Measurements from ENCODE around the gene PRSS12.

PRSS12 gene

GRCh38 chr4:118285931-118286330 lies 66.9 kb downstream of the PRSS12 start:
- H3K27me3 ChIP-seq (ENCODE audit: control insufficient read depth in 1 of 2, insufficient read depth in 2 of 2, low read length in 2 of 2), result no peaks in the 10 kb centered on the region
- no peak overlapping the region for H3K9ac ChIP-seq (ENCODE audit: low read length)
- H3K4me3 ChIP-seq (ENCODE audit: low read depth in 1 of 2, low read length in 2 of 2), result no peak overlapping the region
- H3K36me3 ChIP-seq (ENCODE audit: insufficient read depth, low read length), result peaks cover 6% of the 10 kb centered on the region
- no peaks in the 10 kb centered on the region for H3K9me3 ChIP-seq (ENCODE audit: low read length)
- H3K27ac ChIP-seq (ENCODE audit: low read depth, low read length), result no peak overlapping the region
- H3K4me1 ChIP-seq (ENCODE audit: insufficient read depth, low read length), result peaks cover 2% of the 10 kb centered on the region

GRCh38 chr4:118284169-118284568 lies 68.6 kb downstream of the PRSS12 start:
- no peaks in the 10 kb centered on the region for H3K9me3 ChIP-seq (ENCODE audit: low read length)
- peaks cover 6% of the 10 kb centered on the region for H3K36me3 ChIP-seq (ENCODE audit: insufficient read depth, low read length)
- no peak overlapping the region for H3K9ac ChIP-seq (ENCODE audit: low read length)
- H3K27ac ChIP-seq (ENCODE audit: low read depth, low read length), result no peak overlapping the region
- H3K4me3 ChIP-seq (ENCODE audit: low read depth in 1 of 2, low read length in 2 of 2), result no peak overlapping the region
- peaks cover 17% of the 10 kb centered on the region for H3K4me1 ChIP-seq (ENCODE audit: insufficient read depth, low read length)
- no peaks in the 10 kb centered on the region for H3K27me3 ChIP-seq (ENCODE audit: control insufficient read depth in 1 of 2, insufficient read depth in 2 of 2, low read length in 2 of 2)

- H3K9me3 ChIP-seq (ENCODE audit: low read length), result no peaks in the 10 kb centered on the region
- H3K9ac ChIP-seq (ENCODE audit: low read length), result no peak overlapping the region
- no peak overlapping the region for H3K4me3 ChIP-seq (ENCODE audit: low read depth in 1 of 2, low read length in 2 of 2)
- H3K4me1 ChIP-seq (ENCODE audit: insufficient read depth, low read length), result peaks cover 17% of the 10 kb centered on the region
- H3K27ac ChIP-seq (ENCODE audit: low read depth, low read length), result no peak overlapping the region
- H3K27me3 ChIP-seq (ENCODE audit: control insufficient read depth in 1 of 2, insufficient read depth in 2 of 2, low read length in 2 of 2), result no peaks in the 10 kb centered on the region
- peaks cover 6% of the 10 kb centered on the region for H3K36me3 ChIP-seq (ENCODE audit: insufficient read depth, low read length)
These were observed 70.1 kb downstream of the PRSS12 start for GRCh38 chr4:118282692-118283091.

- peaks cover 6% of the 10 kb centered on the region for H3K36me3 ChIP-seq (ENCODE audit: insufficient read depth, low read length)
- no peak overlapping the region for H3K27ac ChIP-seq (ENCODE audit: low read depth, low read length)
- no peak overlapping the region for H3K4me3 ChIP-seq (ENCODE audit: low read depth in 1 of 2, low read length in 2 of 2)
- H3K27me3 ChIP-seq (ENCODE audit: control insufficient read depth in 1 of 2, insufficient read depth in 2 of 2, low read length in 2 of 2), result no peaks in the 10 kb centered on the region
- H3K9ac ChIP-seq (ENCODE audit: low read length), result no peak overlapping the region
- peaks cover 17% of the 10 kb centered on the region for H3K4me1 ChIP-seq (ENCODE audit: insufficient read depth, low read length)
- no peaks in the 10 kb centered on the region for H3K9me3 ChIP-seq (ENCODE audit: low read length)
These were observed 71.0 kb downstream of the PRSS12 start for GRCh38 chr4:118281611-118282442.

GRCh38 chr4:118280501-118281218 lies 72.1 kb downstream of the PRSS12 start:
- H3K4me1 ChIP-seq (ENCODE audit: insufficient read depth, low read length), result peaks cover 17% of the 10 kb centered on the region
- no peak overlapping the region for H3K9ac ChIP-seq (ENCODE audit: low read length)
- no peak overlapping the region for H3K27ac ChIP-seq (ENCODE audit: low read depth, low read length)
- no peaks in the 10 kb centered on the region for H3K9me3 ChIP-seq (ENCODE audit: low read length)
- H3K27me3 ChIP-seq (ENCODE audit: control insufficient read depth in 1 of 2, insufficient read depth in 2 of 2, low read length in 2 of 2), result no peaks in the 10 kb centered on the region
- no peak overlapping the region for H3K4me3 ChIP-seq (ENCODE audit: low read depth in 1 of 2, low read length in 2 of 2)
- peaks cover 6% of the 10 kb centered on the region for H3K36me3 ChIP-seq (ENCODE audit: insufficient read depth, low read length)

GRCh38 chr4:118279920-118280432 lies 72.8 kb downstream of the PRSS12 start:
- H3K36me3 ChIP-seq (ENCODE audit: insufficient read depth, low read length), result peaks cover 6% of the 10 kb centered on the region
- H3K4me1 ChIP-seq (ENCODE audit: insufficient read depth, low read length), result peaks cover 17% of the 10 kb centered on the region
- H3K9me3 ChIP-seq (ENCODE audit: low read length), result no peaks in the 10 kb centered on the region
- H3K4me3 ChIP-seq (ENCODE audit: low read depth in 1 of 2, low read length in 2 of 2), result no peak overlapping the region
- H3K27ac ChIP-seq (ENCODE audit: low read depth, low read length), result peak overlapping the region; percentile 88
- no peak overlapping the region for H3K9ac ChIP-seq (ENCODE audit: low read length)
- no peaks in the 10 kb centered on the region for H3K27me3 ChIP-seq (ENCODE audit: control insufficient read depth in 1 of 2, insufficient read depth in 2 of 2, low read length in 2 of 2)

GRCh38 chr4:118279328-118279727 lies 73.5 kb downstream of the PRSS12 start:
- peaks cover 17% of the 10 kb centered on the region for H3K4me1 ChIP-seq (ENCODE audit: insufficient read depth, low read length)
- no peaks in the 10 kb centered on the region for H3K9me3 ChIP-seq (ENCODE audit: low read length)
- H3K27me3 ChIP-seq (ENCODE audit: control insufficient read depth in 1 of 2, insufficient read depth in 2 of 2, low read length in 2 of 2), result no peaks in the 10 kb centered on the region
- peaks cover 6% of the 10 kb centered on the region for H3K36me3 ChIP-seq (ENCODE audit: insufficient read depth, low read length)
- peak overlapping the region; percentile 61 to 85 for H3K4me3 ChIP-seq (ENCODE audit: low read depth in 1 of 2, low read length in 2 of 2)
- H3K9ac ChIP-seq (ENCODE audit: low read length), result peak overlapping the region; percentile 70
- H3K27ac ChIP-seq (ENCODE audit: low read depth, low read length), result peak overlapping the region; percentile 88

- H3K36me3 ChIP-seq (ENCODE audit: insufficient read depth, low read length), result peaks cover 6% of the 10 kb centered on the region
- H3K9ac ChIP-seq (ENCODE audit: low read length), result peak overlapping the region; percentile 70
- H3K4me3 ChIP-seq (ENCODE audit: low read depth in 1 of 2, low read length in 2 of 2), result peak overlapping the region; percentile 61 to 85
- no peaks in the 10 kb centered on the region for H3K9me3 ChIP-seq (ENCODE audit: low read length)
- peaks cover 17% of the 10 kb centered on the region for H3K4me1 ChIP-seq (ENCODE audit: insufficient read depth, low read length)
- no peaks in the 10 kb centered on the region for H3K27me3 ChIP-seq (ENCODE audit: control insufficient read depth in 1 of 2, insufficient read depth in 2 of 2, low read length in 2 of 2)
- peak overlapping the region; percentile 88 for H3K27ac ChIP-seq (ENCODE audit: low read depth, low read length)
These were observed 74.1 kb downstream of the PRSS12 start for GRCh38 chr4:118278473-118279274.

GRCh38 chr4:118277243-118277642 lies 75.6 kb downstream of the PRSS12 start:
- H3K9me3 ChIP-seq (ENCODE audit: low read length), result no peaks in the 10 kb centered on the region
- peaks cover 6% of the 10 kb centered on the region for H3K36me3 ChIP-seq (ENCODE audit: insufficient read depth, low read length)
- peaks cover 17% of the 10 kb centered on the region for H3K4me1 ChIP-seq (ENCODE audit: insufficient read depth, low read length)
- no peak overlapping the region for H3K9ac ChIP-seq (ENCODE audit: low read length)
- H3K27ac ChIP-seq (ENCODE audit: low read depth, low read length), result no peak overlapping the region
- no peak overlapping the region for H3K4me3 ChIP-seq (ENCODE audit: low read depth in 1 of 2, low read length in 2 of 2)
- H3K27me3 ChIP-seq (ENCODE audit: control insufficient read depth in 1 of 2, insufficient read depth in 2 of 2, low read length in 2 of 2), result no peaks in the 10 kb centered on the region

- H3K27ac ChIP-seq (ENCODE audit: low read depth, low read length), result no peak overlapping the region
- H3K36me3 ChIP-seq (ENCODE audit: insufficient read depth, low read length), result peaks cover 6% of the 10 kb centered on the region
- H3K9ac ChIP-seq (ENCODE audit: low read length), result no peak overlapping the region
- H3K4me1 ChIP-seq (ENCODE audit: insufficient read depth, low read length), result peaks cover 17% of the 10 kb centered on the region
- no peaks in the 10 kb centered on the region for H3K9me3 ChIP-seq (ENCODE audit: low read length)
- H3K4me3 ChIP-seq (ENCODE audit: low read depth in 1 of 2, low read length in 2 of 2), result no peak overlapping the region
- H3K27me3 ChIP-seq (ENCODE audit: control insufficient read depth in 1 of 2, insufficient read depth in 2 of 2, low read length in 2 of 2), result no peaks in the 10 kb centered on the region
These were observed 76.2 kb downstream of the PRSS12 start for GRCh38 chr4:118276580-118276979.

- no peak overlapping the region for H3K4me3 ChIP-seq (ENCODE audit: low read depth in 1 of 2, low read length in 2 of 2)
- H3K27me3 ChIP-seq (ENCODE audit: control insufficient read depth in 1 of 2, insufficient read depth in 2 of 2, low read length in 2 of 2), result no peaks in the 10 kb centered on the region
- no peaks in the 10 kb centered on the region for H3K4me1 ChIP-seq (ENCODE audit: insufficient read depth, low read length)
- H3K9ac ChIP-seq (ENCODE audit: low read length), result no peak overlapping the region
- no peaks in the 10 kb centered on the region for H3K9me3 ChIP-seq (ENCODE audit: low read length)
- H3K27ac ChIP-seq (ENCODE audit: low read depth, low read length), result no peak overlapping the region
- no peaks in the 10 kb centered on the region for H3K36me3 ChIP-seq (ENCODE audit: insufficient read depth, low read length)
These were observed 79.2 kb downstream of the PRSS12 start for GRCh38 chr4:118273642-118274041.
